Pancreas (tissue), 10 donors: Measurements from ENCODE around the gene BPGM. TPM values are rescaled to one million over a fixed set of nuclear protein-coding genes. Genes with fewer than 3 reads are reported as not detected.

Source experiments
- ATAC-seq, 4 donors: fragments of 200-7000 bp; cut with Tn5 transposase; one replicate each; pipeline versions ENCODE4 v1.8.0 to v1.9.1; 2020; ENCODE audit warnings: mild to moderate bottlenecking in 4 of 4, moderate library complexity in 4 of 4
- DNase-seq, 6 donors: peaks; one replicate each; pipeline ENCODE4 v3.0.0-alpha.2; 2020
- FAIRE-seq: peaks from 2 replicates; lab custom pipeline; 2012; peaks lifted over from hg19 to GRCh38; lab: Jason Lieb, UNC
- H3K27ac ChIP-seq, 4 donors: fragments of 200-600 bp; sonication (generic); 1 replicate in 3 of 4; 2 replicates in 1 of 4; pipeline versions ENCODE4 v1.5.0 to v1.8.0; 2020
- H3K27me3 ChIP-seq, 4 donors: fragments of 200-600 bp; one replicate each; pipeline ENCODE4 v1.8.0; 2021
- H3K36me3 ChIP-seq, 3 donors: fragments of 200-600 bp; sonication (generic) in 1 of 3; one replicate each; pipeline versions ENCODE4 v1.5.0 to v1.8.0; 2020 to 2021
- H3K4me1 ChIP-seq, 3 donors: fragments of 200-600 bp; one replicate each; pipeline ENCODE4 v1.8.0; 2021
- H3K4me3 ChIP-seq, 4 donors: fragments of 200-600 bp; sonication (generic) in 2 of 4; one replicate each; pipeline versions ENCODE4 v1.5.0 to v1.8.0; 2020 to 2021
- H3K9me3 ChIP-seq, 4 donors: fragments of 200-600 bp; one replicate each; pipeline ENCODE4 v1.8.0; 2021
- CTCF ChIP-seq, 4 donors: fragments of 200-600 bp; sonication (generic) in 3 of 4; IDR thresholded peaks; one replicate each; pipeline versions ENCODE4 v1.5.0 to v1.8.0; 2021; ENCODE audit warnings: antibody characterized with exemption in 4 of 4
- WGBS, 2 donors: extraction: QIAGEN DNeasy Blood & Tissue Kit; methylation state at CpG; one replicate each; pipeline ENCODE4 v1.1.7; 2013; 5-methylcytosine and 5-hydroxymethylcytosine counted together
- intact Hi-C, 3 donors: fragments of 100-400 bp; cut with DNase I; formaldehyde crosslinking; loops; one replicate each; pipeline versions ENCODE4 v1.11.1 to v1.14.2; 2022
- polyA plus RNA-seq, 2 donors: library from polyadenylated mRNA; stranded (reverse); fragments of 200-250 nt; gene quantifications; one replicate each; pipeline ENCODE4 v1.2.3, GENCODE V29; 2013
- total RNA-seq, 6 donors: library from RNA; stranded (reverse); fragmentation: NEBNext Ultra II Directional in 4 of 6; extraction: Animal tissue kit (Norgen Biotek cat#: 25700) in 4 of 6; gene quantifications; one replicate each; pipeline versions ENCODE4 v1.2.1 to v1.2.4, GENCODE V29; 2021 to 2023
- donor health status: healthy with polysubstance abuse.
- donor health status: DM: no; HTN: no; CAD: no; lungs with moderate emphysema.
- donor health status: DM: no; HTN: no; CAD: no.
- donor health status: control.
- donor health status: control.
- donor health status: Bipolar disorder and iron deficiency.
- donor health status: DM: yes; HTN: yes; CAD: no.
- donor health status: DM: no; HTN: no; CAD: no.
- donor health status: DM: no; HTN: no; CAD: no.
- donor health status: DM: yes; HTN: yes; CAD: no.

The BPGM gene
- total and polyA plus RNA-seq, 8 donors, result 2.8 to 10.0 (median 6.9) TPM

- H3K27ac ChIP-seq, result no peak overlapping the region
- no peaks in the 10 kb centered on the region for H3K27me3 ChIP-seq
- H3K4me3 ChIP-seq, result no peak overlapping the region
- H3K9me3 ChIP-seq, result no peaks in the 10 kb centered on the region
- no peaks in the 10 kb centered on the region for H3K36me3 ChIP-seq
- ATAC-seq, result no peak
- TF ChIP-seq CTCF (IDR thresholded peaks at IDR 0.05), result no peak
- H3K4me1 ChIP-seq, result no peaks in the 10 kb centered on the region
- no peak for FAIRE-seq
- intact Hi-C loops, result no loop called here
- DNase-seq, result no peak
- WGBS, 2 donors, result 61 to 69% methylated on average over 2 of the region's 2 CpGs
Measured at GRCh38 chr7:134623193-134623592, 23.5 kb upstream of the BPGM start.

DNA sequence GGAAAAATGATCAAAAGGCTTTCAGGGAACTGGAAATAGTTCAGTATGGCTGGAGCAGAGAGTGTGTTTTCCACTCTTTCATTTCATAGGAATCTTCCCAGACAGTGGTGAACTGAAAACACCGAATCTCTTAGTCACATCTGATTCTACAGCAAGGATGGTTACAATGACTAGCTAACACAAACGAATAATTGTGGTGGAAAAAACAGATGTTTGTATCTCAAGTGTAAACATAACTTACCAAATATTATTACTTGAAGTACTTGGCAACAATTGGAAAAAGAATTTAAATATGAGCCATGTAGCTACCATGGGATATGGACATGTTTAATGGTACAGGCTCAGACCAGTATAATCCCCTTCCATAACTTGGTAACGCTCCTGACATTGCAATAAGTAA is 21.1 kb upstream of the BPGM start:
- Histone ChIP-seq H3K9me3 (no peaks in the 10 kb centered on the region), H3K4me1 (no peaks in the 10 kb centered on the region), H3K27me3 (no peaks in the 10 kb centered on the region), H3K4me3 (no peak overlapping the region), H3K36me3 (no peaks in the 10 kb centered on the region), H3K27ac (no peak overlapping the region)
- no peak for ATAC-seq
- DNase-seq, result no peak
- 52 to 60% methylated on average over 3 of the region's 3 CpGs for WGBS, 2 donors
- no peak for TF ChIP-seq CTCF (IDR thresholded peaks at IDR 0.05)
- FAIRE-seq, result no peak
- intact Hi-C loops, result no loop called here

GRCh38 chr7:134627109-134627774 is 19.4 kb upstream of the BPGM start:
- TF ChIP-seq CTCF (IDR thresholded peaks at IDR 0.05), result no peak
- no peaks in the 10 kb centered on the region for H3K27me3 ChIP-seq
- no peak overlapping the region for H3K4me3 ChIP-seq
- intact Hi-C loops, result no loop called here
- WGBS, 2 donors, result 64 to 84% methylated on average over 2 of the region's 2 CpGs
- no peak for ATAC-seq
- H3K9me3 ChIP-seq, result no peaks in the 10 kb centered on the region
- H3K36me3 ChIP-seq, result no peaks in the 10 kb centered on the region
- DNase-seq, result no peak
- no peak for FAIRE-seq
- H3K4me1 ChIP-seq, result no peaks in the 10 kb centered on the region
- H3K27ac ChIP-seq, result no peak overlapping the region

GRCh38 chr7:134627775-134628153 is 18.9 kb upstream of the BPGM start:
- DNase-seq, result no peak
- Histone ChIP-seq H3K4me3 (no peak overlapping the region), H3K27ac (no peak overlapping the region), H3K9me3 (no peaks in the 10 kb centered on the region), H3K4me1 (no peaks in the 10 kb centered on the region), H3K27me3 (no peaks in the 10 kb centered on the region), H3K36me3 (no peaks in the 10 kb centered on the region)
- ATAC-seq, result no peak
- TF ChIP-seq CTCF (IDR thresholded peaks at IDR 0.05), result no peak
- FAIRE-seq, result no peak
- 0% methylated on average over 1 of the region's 1 CpG for WGBS, 2 donors
- intact Hi-C loops, result no loop called here

DNA sequence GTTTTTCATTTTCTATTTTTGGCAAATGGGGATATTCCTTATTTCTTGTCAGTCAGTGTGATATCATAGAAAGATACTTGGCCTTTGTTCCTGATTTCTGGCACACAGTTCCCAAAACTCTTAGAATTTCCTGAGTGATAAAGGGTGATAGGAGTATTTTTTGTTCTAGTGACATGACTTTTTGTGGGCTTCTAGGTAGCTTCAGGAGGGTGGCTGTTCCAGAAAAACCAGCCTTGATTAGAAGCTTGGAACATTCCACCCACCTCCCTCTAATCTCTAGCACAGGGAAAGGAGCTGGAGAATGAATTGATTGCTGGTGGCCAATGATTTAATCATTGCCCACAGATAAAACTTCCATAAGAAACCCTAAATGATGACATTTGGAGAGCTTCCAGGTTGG is 17.2 kb upstream of the BPGM start:
- TF ChIP-seq CTCF (IDR thresholded peaks at IDR 0.05), result no peak
- Histone ChIP-seq H3K27ac (no peak overlapping the region), H3K27me3 (no peaks in the 10 kb centered on the region), H3K9me3 (no peaks in the 10 kb centered on the region), H3K4me1 (no peaks in the 10 kb centered on the region), H3K4me3 (no peak overlapping the region), H3K36me3 (no peaks in the 10 kb centered on the region)
- intact Hi-C loops, result no loop called here
- DNase-seq, result no peak
- no peak for FAIRE-seq
- no peak for ATAC-seq
